NCI-H2227 (cell line): ENCODE results near the gene B9D1.
"Not testable (repeated sequence)": the region's sequence is repeated elsewhere in the genome, so short reads cannot be mapped to it uniquely, and the experiment has no call there.

Experiments
- DNase-seq: peaks from one replicate; lab custom pipeline; 2025; ENCODE audit not compliant: unreplicated experiment; lab: John Stamatoyannopoulos, UW

Gene B9D1

DNA sequence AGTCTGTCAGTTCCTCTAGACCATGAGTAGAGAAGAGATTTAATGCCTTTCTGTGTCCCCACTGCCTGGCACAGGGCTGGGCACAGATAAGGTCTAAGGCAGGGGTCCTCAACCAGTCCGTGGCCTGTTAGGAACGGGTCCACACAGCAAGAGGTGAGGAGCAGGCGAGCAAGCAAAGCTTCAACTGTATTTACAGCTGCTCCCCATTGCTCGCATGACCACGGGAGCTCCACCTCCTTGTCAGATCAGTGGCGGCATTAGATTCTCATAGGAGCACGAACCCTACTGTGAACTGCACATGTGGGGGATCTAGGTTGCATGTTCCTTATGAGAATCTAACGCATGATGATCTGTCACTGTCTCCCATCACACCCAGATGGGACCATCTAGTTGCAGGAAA, 1.8 kb downstream of the B9D1 start:
- no peak for DNase-seq

DNA sequence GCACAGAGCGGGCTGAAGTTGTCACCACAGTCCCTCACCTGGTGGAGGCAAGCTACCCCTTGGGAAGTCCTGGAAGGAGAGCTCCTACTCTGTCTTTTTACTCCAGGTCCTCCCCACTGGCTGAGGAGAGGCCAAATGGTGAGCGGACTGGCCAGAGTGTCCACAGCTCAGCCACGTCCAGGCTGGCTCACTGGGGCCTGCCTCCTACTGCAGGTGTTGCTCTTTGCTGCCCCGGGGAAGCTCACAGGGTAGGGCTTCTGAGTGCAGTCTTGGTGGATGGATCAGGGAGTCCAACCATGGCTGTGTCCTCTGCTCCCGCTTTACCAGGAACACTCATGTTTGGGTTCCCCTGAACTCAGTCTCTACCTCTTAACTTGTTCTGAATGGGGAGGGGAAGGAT, 2.7 kb downstream of the B9D1 start:
- DNase-seq = no peak

DNA sequence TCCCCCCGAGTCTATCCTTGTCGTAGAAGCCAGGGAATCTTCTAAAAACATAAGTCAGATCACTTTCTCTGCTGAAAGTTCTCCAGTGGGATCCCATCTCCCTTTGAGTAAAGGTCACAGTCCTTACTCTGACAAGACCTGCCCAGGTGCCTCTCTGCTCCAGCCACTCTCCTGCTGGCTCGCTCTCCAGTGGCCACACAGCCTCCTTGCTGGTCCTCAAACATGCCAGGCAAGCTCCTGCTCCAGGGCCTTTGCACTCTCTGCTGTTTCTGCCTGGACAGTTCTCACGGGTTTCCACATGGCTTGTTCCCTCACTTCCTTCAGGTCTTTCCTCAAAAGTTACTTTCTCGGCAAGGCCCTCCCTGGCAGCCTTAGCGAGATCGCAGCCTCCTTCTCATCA, 3.4 kb downstream of the B9D1 start:
- DNase-seq = no peak

DNA sequence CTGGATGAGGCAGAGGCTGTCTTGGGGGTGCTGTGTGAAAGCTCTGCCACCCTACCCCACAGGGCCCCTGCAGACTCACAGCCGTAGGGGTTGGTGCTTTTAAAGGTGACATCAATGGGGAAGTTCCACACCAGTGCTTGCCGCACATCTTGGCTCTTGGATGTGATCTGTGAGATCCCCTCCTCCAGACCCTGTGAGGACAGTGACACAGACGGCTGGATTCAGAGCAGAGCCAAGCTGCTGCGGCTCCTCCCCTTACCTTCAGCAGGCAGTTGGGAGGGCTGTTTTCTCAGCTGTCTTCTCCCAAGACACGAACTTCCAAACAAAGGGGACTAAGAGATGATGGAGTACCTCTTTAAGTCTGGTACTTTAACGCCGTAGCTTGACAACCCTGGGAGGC, 4.8 kb downstream of the B9D1 start:
- DNase-seq = no peak

DNA sequence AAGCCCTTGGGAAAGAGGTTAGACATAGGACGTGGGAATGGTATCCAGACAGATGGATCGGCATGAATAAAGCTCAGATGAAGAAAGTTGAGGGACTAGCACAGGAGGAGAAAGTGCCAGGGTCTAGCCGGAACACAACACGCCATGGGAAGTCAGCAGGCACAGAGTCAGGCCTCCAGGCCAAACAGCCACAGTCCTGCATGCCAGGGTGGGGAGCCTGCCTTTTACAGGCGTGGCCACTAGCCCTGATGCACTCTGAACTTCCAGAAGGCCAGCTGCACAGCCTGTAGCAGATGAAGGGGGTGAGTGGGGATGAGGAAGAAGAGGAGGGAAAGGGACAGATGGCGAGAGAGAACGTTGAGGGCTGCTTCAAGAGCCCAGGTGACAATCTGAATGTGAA, 5.2 kb downstream of the B9D1 start:
- no peak for DNase-seq

DNA sequence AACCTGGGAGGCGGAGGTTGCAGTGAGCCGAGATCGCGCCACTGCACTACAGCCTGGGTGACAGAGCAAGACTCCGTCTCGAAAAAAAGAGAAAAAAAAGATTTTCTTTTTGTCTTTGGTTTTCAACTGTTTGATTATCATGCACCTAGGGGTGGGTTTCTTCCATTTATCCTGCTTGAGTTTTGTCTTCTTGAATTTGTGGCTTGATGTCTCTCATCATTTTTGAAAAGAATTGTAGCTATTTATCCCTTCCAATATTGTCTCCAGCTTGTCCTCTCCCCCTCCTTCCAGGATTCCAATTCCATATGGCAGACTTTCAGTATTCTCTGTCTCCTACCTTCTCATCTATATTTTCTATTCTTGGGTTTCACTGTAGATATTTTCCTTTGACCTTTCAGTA, 7.8 kb downstream of the B9D1 start:
- no peak for DNase-seq

DNA sequence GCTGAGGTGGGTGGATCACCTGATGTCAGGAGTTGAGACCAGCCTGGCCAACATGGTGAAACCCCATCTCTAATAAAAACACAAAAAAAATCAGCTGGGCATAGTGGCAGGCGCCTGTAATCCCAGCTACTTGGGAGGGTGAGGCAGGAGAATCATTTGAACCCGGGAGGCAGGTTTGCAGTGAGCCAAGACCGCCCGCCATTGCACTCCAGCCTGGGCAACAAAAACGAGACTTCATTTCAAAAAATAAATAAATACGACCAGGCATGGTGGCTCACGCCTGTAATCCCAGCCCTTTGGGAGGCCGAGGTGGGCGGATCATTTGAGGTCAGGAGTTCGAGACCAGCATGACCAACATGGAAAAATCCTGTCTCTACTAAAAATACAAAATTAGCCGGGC, 9.1 kb downstream of the B9D1 start:
- DNase-seq = not testable (repeated sequence)

DNA sequence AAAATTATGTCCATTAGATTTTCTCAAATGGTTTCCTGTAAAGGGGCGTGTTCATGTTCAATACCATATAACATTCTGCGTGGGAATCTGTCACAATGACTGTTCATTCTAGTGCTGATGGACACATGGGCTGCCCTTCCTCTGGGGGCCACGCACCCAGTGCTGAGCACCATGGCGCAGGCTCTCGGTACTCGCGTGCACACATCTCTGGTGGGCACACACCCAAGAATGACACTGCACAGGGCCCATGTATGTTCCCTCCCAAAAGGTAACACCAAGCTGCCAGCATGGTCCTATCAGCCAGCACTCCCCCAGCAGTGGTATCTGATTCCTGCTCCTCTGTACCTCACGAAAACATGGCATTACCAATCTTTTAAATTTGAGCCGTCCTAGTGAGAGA, 13.7 kb downstream of the B9D1 start:
- no peak for DNase-seq

DNA sequence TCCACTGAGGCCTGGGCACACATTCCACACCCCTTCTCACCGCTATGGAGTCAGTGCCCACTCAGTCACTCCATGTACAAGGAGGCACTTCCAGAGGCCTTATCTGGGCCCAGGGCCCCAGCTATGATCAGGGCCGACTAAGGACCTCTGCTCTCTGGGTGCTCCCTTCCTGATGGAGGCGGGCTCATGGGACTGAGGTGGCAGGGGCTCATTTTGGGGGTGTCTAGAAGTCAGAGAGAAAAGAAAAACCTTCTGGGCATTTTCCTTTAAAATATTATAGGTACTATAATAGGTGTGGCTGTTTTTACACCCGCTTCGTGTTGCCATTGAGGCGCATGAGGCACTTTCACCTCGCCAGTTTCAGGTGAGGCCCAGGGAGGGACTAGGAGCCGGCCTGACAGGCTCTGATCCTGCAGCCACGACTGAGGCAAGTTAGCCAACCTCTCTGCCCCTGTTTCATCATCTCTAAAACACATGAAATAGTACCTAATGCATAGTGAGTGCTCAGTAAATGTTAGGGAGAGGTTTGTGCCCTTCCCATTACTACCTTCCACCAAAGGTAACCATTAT, 14.4 kb downstream of the B9D1 start:
- DNase-seq = no peak

DNA sequence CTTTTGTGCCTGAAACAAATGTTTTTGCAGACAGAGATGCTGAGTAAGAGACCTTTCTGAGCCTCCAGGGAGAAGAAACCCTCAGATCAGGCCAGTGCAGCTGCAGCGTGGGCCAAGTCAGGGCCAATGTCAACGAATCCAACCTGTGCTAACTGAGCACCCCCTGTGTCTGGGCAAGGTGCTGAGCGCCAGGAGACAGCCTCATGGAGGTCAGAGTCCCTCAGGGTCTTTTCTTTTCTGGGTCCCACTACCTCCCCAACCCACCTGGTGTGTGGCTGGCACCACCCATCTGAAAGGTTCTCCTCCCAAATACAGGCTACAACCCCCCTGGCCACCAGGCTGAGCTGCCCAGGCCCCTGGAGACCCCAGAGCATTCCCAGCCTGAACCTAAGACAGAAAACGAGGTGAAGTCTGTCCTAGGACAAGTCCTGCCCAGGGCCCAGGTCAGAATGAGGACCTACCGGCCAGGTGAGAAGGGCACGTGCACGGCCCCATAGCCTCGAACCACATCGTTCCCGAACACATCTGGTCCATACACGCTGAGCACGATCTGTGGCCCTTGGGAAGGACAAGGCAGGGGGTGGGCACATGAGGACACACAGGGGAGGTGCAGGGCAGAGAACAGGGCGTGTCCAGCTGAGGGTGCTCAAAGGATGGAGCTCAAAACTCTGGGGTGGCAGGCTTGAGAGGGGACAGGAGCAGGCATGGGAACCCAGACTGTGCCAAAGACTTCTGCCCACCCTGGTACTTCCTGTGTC, 15.0 kb downstream of the B9D1 start:
- no peak for DNase-seq

DNA sequence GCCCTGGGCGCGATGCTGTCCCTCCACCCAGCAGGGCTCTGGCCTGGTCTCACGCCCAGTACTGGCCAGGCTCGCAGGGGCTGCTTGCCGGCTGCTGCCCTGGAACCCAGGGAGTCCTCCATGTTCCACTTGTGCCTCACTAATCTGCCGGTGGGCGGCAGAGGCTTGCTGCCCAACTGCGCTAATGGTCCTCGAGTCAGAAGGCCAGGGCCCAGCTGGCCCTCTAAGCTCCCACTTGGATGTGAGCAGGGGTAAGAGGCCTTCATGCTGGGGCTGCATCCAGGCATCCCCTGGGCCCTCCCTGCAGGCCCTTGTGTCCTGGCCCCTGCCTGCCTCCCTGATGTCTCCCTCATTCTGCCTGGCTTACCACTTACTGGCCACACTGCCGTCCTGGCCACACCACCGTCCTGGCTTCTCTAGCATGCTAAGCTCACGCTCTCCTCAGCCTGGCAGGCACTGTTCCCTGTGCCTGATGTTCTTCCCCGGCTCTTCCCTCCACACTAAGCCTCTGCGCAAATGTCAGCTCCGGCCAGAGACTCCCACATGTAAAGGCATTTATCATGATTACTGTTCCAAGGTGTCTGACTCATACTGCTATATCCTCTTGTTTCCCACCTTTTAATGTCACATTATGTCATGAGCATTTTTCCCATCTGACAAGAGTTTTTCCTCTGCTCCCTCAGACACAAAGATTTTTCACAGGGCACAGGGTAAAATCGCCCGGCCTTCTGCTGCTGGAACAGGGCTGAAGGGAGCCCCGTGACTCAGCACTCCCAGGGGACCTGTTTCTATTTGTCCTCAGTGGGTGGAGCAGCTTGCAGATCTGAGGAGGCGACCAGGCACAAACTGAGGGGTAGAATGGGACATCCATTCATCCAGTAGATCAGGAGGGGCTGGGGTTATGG, 15.9 kb downstream of the B9D1 start:
- DNase-seq = no peak

DNA sequence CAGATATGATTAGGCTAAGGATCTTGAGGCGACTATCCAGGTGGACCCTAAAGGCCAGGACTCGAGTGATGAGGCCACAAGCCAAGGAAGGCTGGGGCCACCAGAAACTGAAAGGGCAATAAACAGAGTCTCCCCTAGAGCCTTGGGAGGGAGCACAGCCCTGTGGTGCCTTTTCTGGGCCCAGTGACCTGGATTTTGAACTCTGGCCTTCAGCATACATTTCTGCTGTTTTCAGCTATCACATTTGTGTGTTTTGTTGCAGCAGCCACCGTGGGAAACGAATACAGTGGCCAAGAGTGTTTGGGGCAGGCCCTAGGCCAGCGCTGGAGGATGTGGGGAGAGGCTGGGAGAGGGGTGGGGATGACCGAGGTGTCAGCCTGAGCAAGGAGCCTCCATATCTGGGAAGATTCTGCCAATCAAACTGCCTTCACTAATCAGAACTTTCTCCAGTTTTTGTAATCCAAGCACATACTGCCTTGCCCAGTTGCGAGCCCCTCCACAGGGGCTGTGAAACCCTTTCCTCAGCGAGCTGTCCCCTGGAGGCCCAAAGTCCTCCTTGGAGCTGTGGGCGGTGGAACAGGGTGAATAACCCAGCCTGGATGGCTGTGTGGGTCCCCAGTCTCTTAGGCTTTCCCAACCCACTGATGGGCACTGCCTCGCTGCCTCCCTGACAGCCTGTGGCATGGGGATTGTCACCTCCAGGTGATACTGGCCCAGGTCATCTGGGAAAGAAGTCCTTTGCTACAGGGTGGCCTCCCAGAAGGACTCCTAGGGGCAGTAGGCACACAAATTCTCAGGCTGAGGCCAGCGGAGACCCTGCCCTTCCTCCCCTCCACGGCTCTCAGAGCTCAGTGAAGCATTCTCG, 16.8 kb downstream of the B9D1 start:
- DNase-seq = no peak

DNA sequence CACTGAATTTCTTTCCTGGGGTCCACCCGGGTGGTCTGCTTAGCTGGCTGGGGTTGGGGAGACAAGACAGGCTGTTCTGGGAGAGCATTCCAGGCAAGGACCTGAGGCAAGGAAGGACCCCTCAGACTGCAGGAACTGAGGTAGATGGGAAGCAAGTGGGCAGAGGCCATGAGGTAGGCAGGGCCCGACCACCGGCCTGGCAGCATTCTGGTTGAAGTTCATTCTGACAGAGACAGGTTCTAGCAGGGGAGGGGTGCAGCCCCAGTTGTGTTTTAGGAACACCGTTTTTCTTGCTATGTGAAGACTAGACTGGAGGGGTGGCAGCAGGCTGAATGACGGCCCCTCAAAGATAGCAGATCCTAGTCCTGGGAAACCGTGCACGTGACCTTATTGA, 17.5 kb downstream of the B9D1 start:
- no peak for DNase-seq

DNA sequence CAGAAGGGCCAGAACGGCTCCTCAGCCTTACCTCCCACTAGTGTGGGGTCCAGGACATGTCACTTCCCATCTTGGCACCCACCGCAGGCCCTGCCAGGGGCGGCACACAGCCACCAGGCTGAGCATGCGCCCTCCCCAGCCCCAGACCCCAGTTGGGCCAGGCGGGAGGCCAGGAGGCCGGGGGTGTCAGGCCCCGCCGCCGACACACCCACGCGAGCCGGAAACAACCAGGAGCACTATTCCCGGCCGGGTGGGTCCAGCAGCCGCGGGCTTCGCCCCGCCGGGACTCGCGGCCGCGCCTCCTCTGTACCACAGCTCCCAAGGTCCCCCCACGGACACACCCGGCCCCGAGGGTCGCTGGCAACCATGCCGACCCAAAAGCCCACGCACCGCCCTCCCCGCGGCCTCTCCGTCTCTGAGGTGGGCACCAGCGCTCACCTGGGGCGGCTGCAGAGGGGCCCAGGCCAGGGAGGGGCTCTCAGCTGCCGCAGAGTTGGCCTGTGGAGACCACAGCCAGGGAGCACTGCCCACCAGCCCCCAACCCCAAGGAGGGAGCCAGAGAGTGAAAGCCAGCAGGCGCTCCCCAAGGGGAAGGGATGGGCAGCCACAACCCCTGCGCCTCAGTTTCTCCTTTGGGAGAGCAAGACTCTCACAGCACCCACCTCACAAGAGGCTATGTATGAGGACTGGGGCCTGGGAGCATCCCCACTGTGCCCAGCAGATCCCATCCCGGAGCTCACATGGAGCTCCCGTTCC, 18.0 kb downstream of the B9D1 start:
- no peak for DNase-seq

DNA sequence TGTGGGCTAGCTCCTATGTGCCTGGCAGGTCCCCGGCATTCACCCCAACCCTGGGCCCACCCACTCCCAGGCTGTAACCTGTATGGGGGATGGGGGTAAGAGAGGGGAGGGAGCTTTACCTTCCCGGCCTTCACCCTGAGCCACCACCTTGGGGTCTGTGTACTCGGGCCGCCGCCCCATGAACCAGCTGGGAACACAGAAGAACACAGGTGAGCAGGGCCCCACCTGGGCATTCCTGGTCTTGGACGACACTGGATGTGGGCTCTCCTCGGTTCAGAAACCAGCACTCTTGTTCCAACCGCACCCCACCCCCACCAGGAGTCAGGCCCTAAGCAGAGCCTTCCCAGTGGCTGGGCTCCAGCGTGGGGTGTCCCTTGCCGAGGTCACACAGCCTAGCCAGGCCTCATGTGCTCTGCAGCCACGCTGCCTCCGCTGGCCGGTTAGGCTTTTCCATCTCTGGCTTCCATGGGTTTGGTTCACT, 18.8 kb downstream of the B9D1 start:
- no peak for DNase-seq

DNA sequence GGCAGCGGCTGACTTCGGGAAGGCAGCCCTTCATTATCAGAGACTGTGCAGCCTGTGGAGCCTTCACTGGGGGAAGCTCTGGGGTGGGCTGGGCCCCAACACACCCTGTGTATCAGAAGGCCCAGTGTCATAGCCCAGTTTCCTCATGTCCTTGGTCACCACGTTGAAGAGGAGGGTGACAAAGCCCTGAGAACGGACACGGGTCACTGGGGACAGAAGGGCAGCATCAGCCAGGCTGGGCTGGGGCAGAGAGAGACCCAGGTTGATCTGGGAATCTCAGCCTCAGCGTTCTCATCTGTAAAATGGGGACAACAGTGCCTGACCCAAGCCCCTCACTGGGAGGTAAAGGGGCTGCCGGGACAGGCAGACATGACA, 19.3 kb downstream of the B9D1 start:
- DNase-seq = no peak

DNA sequence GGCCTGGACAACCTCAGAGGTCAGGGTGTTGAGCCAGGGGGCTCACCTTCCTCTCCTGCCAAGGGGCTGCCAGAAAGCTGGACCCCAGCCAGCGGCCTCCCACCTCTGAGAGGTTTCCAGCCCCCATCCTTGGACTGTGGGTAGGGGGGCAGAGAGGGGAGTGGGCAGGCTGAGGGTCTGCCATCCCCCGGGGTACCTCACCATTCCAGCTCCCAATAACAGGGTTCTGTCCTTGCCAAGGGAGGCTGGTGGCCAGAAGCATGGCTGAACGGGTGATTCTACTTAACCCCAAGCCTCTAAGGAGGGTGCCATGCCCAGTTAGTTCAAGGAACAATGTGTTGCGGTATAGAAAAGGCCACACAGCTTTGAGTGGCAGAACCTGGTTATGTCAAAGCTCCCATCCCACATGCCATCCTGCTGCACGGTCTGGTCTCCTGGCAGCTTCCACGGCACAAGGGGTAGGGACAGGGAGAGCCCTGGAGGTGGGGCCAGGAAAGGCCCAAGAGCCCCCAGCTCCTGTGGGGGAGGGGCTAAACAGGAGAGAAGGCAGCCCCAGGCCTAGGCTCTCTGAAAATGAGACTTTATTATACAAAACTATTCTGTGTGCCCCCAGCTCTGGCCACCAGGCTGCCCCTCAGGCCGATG, 19.8 kb downstream of the B9D1 start:
- DNase-seq = no peak

DNA sequence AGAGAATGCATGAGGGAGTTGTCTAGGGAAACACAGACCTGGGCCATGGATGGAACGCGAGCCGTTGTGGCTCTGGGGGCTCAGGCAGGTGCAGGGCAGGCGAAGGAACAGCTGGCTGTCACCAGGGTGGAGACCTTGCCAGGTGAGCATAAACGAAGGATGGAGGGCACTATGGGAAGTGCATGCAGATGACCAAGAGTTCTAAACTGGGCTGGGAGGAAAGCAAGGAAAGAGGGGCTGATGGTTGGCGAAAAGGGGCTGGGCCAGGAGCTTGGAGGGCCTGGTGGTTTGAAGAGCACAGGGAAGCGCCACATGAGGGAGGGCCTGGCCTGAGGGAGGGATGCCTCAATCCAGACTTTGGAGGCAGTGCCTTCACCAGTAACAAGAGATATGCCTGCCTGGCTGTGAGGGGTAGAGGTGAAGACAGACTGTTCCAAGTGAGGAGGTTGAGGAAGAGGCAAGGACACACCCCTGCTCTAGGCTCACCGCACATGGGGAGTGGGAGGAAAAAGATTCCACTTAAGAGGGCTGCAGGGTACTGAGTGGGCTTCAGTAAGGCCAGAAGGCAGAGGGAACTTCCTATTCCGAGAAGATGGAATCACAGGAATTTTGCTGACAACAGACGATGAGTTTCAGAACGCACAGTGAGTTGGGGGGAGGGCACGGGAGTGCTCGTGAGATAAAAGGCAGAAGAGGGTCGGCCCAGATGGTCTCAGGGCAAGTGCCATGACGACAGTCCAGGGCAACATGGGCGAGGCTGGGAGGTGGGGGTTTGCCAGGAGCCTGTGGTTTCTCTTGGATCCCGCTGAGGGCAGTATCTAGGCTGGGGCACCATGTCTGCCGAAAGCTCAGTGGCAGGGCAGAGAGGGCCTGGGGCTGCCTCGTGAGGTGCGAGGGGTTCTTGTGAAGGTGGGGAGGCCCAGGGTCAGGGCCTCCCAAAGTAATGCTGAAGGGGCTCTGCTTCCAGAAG, 20.6 kb downstream of the B9D1 start:
- no peak for DNase-seq

DNA sequence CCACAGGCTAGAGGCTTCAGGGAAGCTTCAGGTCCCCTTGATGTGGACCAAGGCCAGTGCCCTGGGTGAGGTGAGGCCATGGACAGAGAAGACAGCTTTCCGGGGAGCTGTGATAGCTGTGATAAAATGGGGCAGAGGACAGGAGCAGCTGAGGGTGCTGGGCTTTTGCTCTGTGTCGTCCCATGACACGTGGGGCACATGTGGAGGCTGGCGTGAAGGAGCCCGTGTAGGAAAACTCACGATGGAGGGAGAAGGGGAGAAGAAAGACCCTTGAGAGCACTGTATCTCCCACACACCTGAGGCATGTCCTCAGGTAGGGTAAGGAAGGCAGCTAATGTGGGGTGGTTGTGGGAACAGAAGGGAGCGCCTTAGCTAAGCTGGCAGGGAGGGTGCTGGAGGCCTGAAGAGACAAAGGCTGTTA, 21.3 kb downstream of the B9D1 start:
- DNase-seq = no peak
